DND-41 (cell line): ENCODE results near the gene POLDIP3.

ENCODE experiments used
- CTCF ChIP-seq: IDR thresholded peaks from 2 replicates; pipeline ENCODE4 v1.5.1; 2012; ENCODE audit warnings: borderline replicate concordance, low read length, moderate library complexity, mild to moderate bottlenecking; ENCODE audit not compliant: poor library complexity, severe bottlenecking; ENCODE audit errors: extremely low read depth
- EZH2 ChIP-seq: IDR thresholded peaks from 3 replicates; pipeline ENCODE4 v1.6.1; 2012; ENCODE audit warnings: borderline replicate concordance, low read depth, mild to moderate bottlenecking, moderate library complexity, low read length, inconsistent platforms; ENCODE audit not compliant: severe bottlenecking

- TF ChIP-seq CTCF (no peak), EZH2 (no peak)
Measured at GRCh38 chr22:42630211-42630610, 15.5 kb upstream of the POLDIP3 start.
